ENCODE results near the gene YPEL1. TPM values are rescaled to one million over a fixed set of nuclear protein-coding genes. Genes with fewer than 3 reads are reported as not detected.
A peak's percentile ranks its signal among the peaks of the same experiment; 100 is the strongest.

The YPEL1 gene
- total RNA-seq, 1 experiment from 2014 or later = 0.07 TPM

- intact Hi-C loops (cut with micrococcal nuclease) = no loop called here
- no peaks in the 10 kb centered on the region for H3K9me3 Mint-ChIP-seq (ENCODE audit: unreplicated experiment)
- BruUV-seq (replicated peaks) = no TSS peak
- no peak overlapping the region for H3K4me3 Mint-ChIP-seq (ENCODE audit: unreplicated experiment)
- TF ChIP-seq CTCF (IDR thresholded peaks at IDR 0.05; ENCODE audit: unreplicated experiment) = no peak
- CTCF ChIA-PET = no interaction called here
- H3K36me3 Mint-ChIP-seq (ENCODE audit: insufficient read depth, unreplicated experiment) = no peaks in the 10 kb centered on the region
- H3K4me1 Mint-ChIP-seq (ENCODE audit: insufficient read depth, unreplicated experiment) = peaks cover 7% of the 10 kb centered on the region
- peaks cover 32% of the 10 kb centered on the region for H3K27me3 Mint-ChIP-seq (ENCODE audit: insufficient read depth, unreplicated experiment)
- no peak for DNase-seq (ENCODE audit: unreplicated experiment)
- POLR2A ChIA-PET = interaction anchor here (0.7 kb wide), 1 partner anchor 920 kb away, joined by 3 read pairs; no protein-coding TSS in a partner anchor
- H3K27ac Mint-ChIP-seq (ENCODE audit: low read depth, unreplicated experiment) = no peak overlapping the region
Observed at GRCh38 chr22:21738081-21738480, 2.5 kb upstream of the YPEL1 start.

GRCh38 chr22:21736948-21737347 is 1.4 kb upstream of the YPEL1 start:
- TF ChIP-seq CTCF (IDR thresholded peaks at IDR 0.05; ENCODE audit: unreplicated experiment) = no peak
- H3K4me3 Mint-ChIP-seq (ENCODE audit: unreplicated experiment) = no peak overlapping the region

GRCh38 chr22:21736084-21736642 is 569 bp upstream of the YPEL1 start:
- Mint-ChIP-seq H3K27ac (ENCODE audit: low read depth, unreplicated experiment) (no peak overlapping the region), H3K4me1 (ENCODE audit: insufficient read depth, unreplicated experiment) (peaks cover 7% of the 10 kb centered on the region), H3K9me3 (ENCODE audit: unreplicated experiment) (no peaks in the 10 kb centered on the region), H3K27me3 (ENCODE audit: insufficient read depth, unreplicated experiment) (peaks cover 20% of the 10 kb centered on the region), H3K4me3 (ENCODE audit: unreplicated experiment) (peak overlapping the region; percentile 73), H3K36me3 (ENCODE audit: insufficient read depth, unreplicated experiment) (no peaks in the 10 kb centered on the region)
- no peak for TF ChIP-seq CTCF (IDR thresholded peaks at IDR 0.05; ENCODE audit: unreplicated experiment)
- BruUV-seq (replicated peaks) = no TSS peak
- ChIA-PET CTCF (no interaction called here), POLR2A (interaction anchor here (0.8 to 1.9 kb wide), 3 partner anchors 71 to 201 kb away, joined by 3 to 6 read pairs (median 4); partner anchors contain the start of gene MAPK1)
- DNase-seq (ENCODE audit: unreplicated experiment) = no peak
- intact Hi-C loops (cut with micrococcal nuclease) = no loop called here

More at GRCh38 chr22:21736948-21737347, 1.4 kb upstream of the YPEL1 start:
- ChIA-PET CTCF (no interaction called here), POLR2A (interaction anchor here (0.6 kb wide), 1 partner anchor 103 kb away, joined by 3 read pairs; no protein-coding TSS in a partner anchor)
- H3K27ac Mint-ChIP-seq (ENCODE audit: low read depth, unreplicated experiment) = no peak overlapping the region
- BruUV-seq (replicated peaks) = no TSS peak
- intact Hi-C loops (cut with micrococcal nuclease) = no loop called here
- peaks cover 27% of the 10 kb centered on the region for H3K27me3 Mint-ChIP-seq (ENCODE audit: insufficient read depth, unreplicated experiment)
- H3K4me1 Mint-ChIP-seq (ENCODE audit: insufficient read depth, unreplicated experiment) = peaks cover 7% of the 10 kb centered on the region
- no peak for DNase-seq (ENCODE audit: unreplicated experiment)
- H3K9me3 Mint-ChIP-seq (ENCODE audit: unreplicated experiment) = no peaks in the 10 kb centered on the region
- no peaks in the 10 kb centered on the region for H3K36me3 Mint-ChIP-seq (ENCODE audit: insufficient read depth, unreplicated experiment)

GRCh38 chr22:21734540-21735199 is 924 bp downstream of the YPEL1 start:
- ChIA-PET CTCF (interaction anchor here (0.5 kb wide), 1 partner anchor 229 kb away, joined by 4 read pairs; no protein-coding TSS in a partner anchor), POLR2A (interaction anchor here (1.9 kb wide), 1 partner anchor 203 kb away, joined by 6 read pairs; no protein-coding TSS in a partner anchor)
- no peak for TF ChIP-seq CTCF (IDR thresholded peaks at IDR 0.05; ENCODE audit: unreplicated experiment)
- no TSS peak for BruUV-seq (replicated peaks)
- Mint-ChIP-seq H3K27me3 (ENCODE audit: insufficient read depth, unreplicated experiment) (peaks cover 5% of the 10 kb centered on the region), H3K4me3 (ENCODE audit: unreplicated experiment) (peak overlapping the region; percentile 73), H3K9me3 (ENCODE audit: unreplicated experiment) (no peaks in the 10 kb centered on the region), H3K27ac (ENCODE audit: low read depth, unreplicated experiment) (no peak overlapping the region), H3K4me1 (ENCODE audit: insufficient read depth, unreplicated experiment) (peaks cover 7% of the 10 kb centered on the region), H3K36me3 (ENCODE audit: insufficient read depth, unreplicated experiment) (no peaks in the 10 kb centered on the region)
- DNase-seq (ENCODE audit: unreplicated experiment) = peak; percentile 11
- intact Hi-C loops (cut with micrococcal nuclease) = no loop called here

Measured in MCF 10A (cell line).